ENCODE results near the gene PIEZO1.

GRCh38 chr16:88830258-88830657 is 45.2 kb upstream of the PIEZO1 start:
- TF ChIP-seq CTCF (IDR thresholded peaks at IDR 0.05) (no peak), POLR2A (IDR thresholded peaks at IDR 0.05) (no peak)

Data from right lobe of liver (tissue), 4 donors.